ENCODE data around the gene ITIH2. TPM values are rescaled to one million over a fixed set of nuclear protein-coding genes. Genes with fewer than 3 reads are reported as not detected.
"Not testable (repeated sequence)": the region's sequence is repeated elsewhere in the genome, so short reads cannot be mapped to it uniquely, and the experiment has no call there.

Gene ITIH2
- polyA plus RNA-seq, 3 donors: not detected

- H3K27me3 ChIP-seq (ENCODE audit: control insufficient read depth in 2 of 2, insufficient read depth in 2 of 2, low read length in 2 of 2): peaks cover 0 to 5% of the 10 kb centered on the region in 2 donors
- no peak overlapping the region for H3K4me3 Mint-ChIP-seq
- intact Hi-C loops (cut with micrococcal nuclease): no loop called here
These were observed 7.3 kb downstream of the ITIH2 start for GRCh38 chr10:7710446-7710845.

DNA sequence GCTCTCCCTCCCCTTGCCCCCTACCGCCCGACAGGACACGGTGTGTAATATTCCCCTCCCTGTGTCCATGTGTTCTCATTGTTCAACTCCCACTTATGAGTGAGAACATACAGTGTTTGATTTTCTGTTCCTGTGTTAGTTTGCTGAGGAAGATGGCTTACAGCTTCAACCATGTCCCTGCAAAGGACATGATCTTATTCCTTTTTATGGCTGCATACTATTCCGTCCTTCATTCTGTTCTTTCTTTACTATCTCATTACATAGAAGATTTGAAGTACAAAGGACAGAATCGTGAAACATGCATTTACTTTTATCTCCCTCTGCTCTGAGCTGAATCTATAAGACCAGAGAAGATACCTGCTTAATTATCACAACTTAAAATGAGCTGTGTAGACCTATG, 8.0 kb downstream of the ITIH2 start:
- 100% methylated on average over 1 of the region's 5 CpGs for WGBS (ENCODE audit: insufficient coverage)
- DNase-seq: not testable (repeated sequence)

More at GRCh38 chr10:7710446-7710845, 7.3 kb downstream of the ITIH2 start:
- no peak overlapping the region for H3K9ac ChIP-seq (ENCODE audit: insufficient read depth, low read length, poor library complexity, severe bottlenecking)
- no peak overlapping the region for H3K27ac Mint-ChIP-seq
- no peak overlapping the region for H3K4me3 ChIP-seq (replicated peaks in 1 of 3; ENCODE audit: low read depth in 2 of 3, low read length in 3 of 3)
- H3K4me1 Mint-ChIP-seq: no peaks in the 10 kb centered on the region
- H3K27me3 Mint-ChIP-seq (ENCODE audit: low read depth in 3 of 3): peaks cover 3 to 17% (median 5%) of the 10 kb centered on the region in 3 donors
- peaks cover 0 to 4% (median 0%) of the 10 kb centered on the region in 7 donors for H3K9me3 Mint-ChIP-seq
- H4K20me1 ChIP-seq (ENCODE audit: insufficient read depth, low read length): no peaks in the 10 kb centered on the region
- H3K4me2 ChIP-seq (replicated peaks; ENCODE audit: extremely low read depth, low read length, poor library complexity, severe bottlenecking): no peak overlapping the region
- H3K36me3 Mint-ChIP-seq: no peaks in the 10 kb centered on the region
- WGBS (ENCODE audit: insufficient coverage): 71% methylated on average over 1 of the region's 1 CpG
- H3K4me1 ChIP-seq (ENCODE audit: control insufficient read depth in 1 of 2, insufficient read depth in 2 of 2, low read length in 2 of 2): no peaks in the 10 kb centered on the region
- no peaks in the 10 kb centered on the region for H3K79me2 ChIP-seq (ENCODE audit: insufficient read depth, low read length)
- no peak overlapping the region for H2AFZ ChIP-seq (ENCODE audit: insufficient read depth, low read depth, low read length, poor library complexity, severe bottlenecking)
- no peak for DNase-seq
- no peaks in the 10 kb centered on the region for H3K9me3 ChIP-seq (replicated peaks in 1 of 2; ENCODE audit: control insufficient read depth in 1 of 2, insufficient read depth in 1 of 2, low read length in 2 of 2)
- TF ChIP-seq, protein P1, sequence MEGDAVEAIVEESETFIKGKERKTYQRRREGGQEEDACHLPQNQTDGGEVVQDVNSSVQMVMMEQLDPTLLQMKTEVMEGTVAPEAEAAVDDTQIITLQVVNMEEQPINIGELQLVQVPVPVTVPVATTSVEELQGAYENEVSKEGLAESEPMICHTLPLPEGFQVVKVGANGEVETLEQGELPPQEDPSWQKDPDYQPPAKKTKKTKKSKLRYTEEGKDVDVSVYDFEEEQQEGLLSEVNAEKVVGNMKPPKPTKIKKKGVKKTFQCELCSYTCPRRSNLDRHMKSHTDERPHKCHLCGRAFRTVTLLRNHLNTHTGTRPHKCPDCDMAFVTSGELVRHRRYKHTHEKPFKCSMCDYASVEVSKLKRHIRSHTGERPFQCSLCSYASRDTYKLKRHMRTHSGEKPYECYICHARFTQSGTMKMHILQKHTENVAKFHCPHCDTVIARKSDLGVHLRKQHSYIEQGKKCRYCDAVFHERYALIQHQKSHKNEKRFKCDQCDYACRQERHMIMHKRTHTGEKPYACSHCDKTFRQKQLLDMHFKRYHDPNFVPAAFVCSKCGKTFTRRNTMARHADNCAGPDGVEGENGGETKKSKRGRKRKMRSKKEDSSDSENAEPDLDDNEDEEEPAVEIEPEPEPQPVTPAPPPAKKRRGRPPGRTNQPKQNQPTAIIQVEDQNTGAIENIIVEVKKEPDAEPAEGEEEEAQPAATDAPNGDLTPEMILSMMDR (IDR thresholded peaks at IDR 0.05): no peak
- no peak overlapping the region for H3K27ac ChIP-seq (ENCODE audit: low read depth in 1 of 2, low read length in 2 of 2)
- no peaks in the 10 kb centered on the region for H3K36me3 ChIP-seq (replicated peaks in 1 of 2; ENCODE audit: control insufficient read depth in 1 of 2, insufficient read depth in 2 of 2, low read length in 2 of 2)

More for the DNA sequence above, 8.0 kb downstream of the ITIH2 start:
- H3K36me3 ChIP-seq (replicated peaks in 1 of 2; ENCODE audit: control insufficient read depth in 1 of 2, insufficient read depth in 2 of 2, low read length in 2 of 2); H2AFZ ChIP-seq (ENCODE audit: insufficient read depth, low read depth, low read length, poor library complexity, severe bottlenecking); H3K27ac ChIP-seq (ENCODE audit: low read depth in 1 of 2, low read length in 2 of 2); H3K79me2 ChIP-seq (ENCODE audit: insufficient read depth, low read length); H3K4me3 ChIP-seq (replicated peaks in 1 of 3; ENCODE audit: low read depth in 2 of 3, low read length in 3 of 3); H4K20me1 ChIP-seq (ENCODE audit: insufficient read depth, low read length); H3K9me3 ChIP-seq (replicated peaks in 1 of 2; ENCODE audit: control insufficient read depth in 1 of 2, insufficient read depth in 1 of 2, low read length in 2 of 2); H3K27ac Mint-ChIP-seq; H3K9ac ChIP-seq (ENCODE audit: insufficient read depth, low read length, poor library complexity, severe bottlenecking); H3K4me1 ChIP-seq (ENCODE audit: control insufficient read depth in 1 of 2, insufficient read depth in 2 of 2, low read length in 2 of 2); H3K4me3 Mint-ChIP-seq; H3K9me3 Mint-ChIP-seq; H3K4me1 Mint-ChIP-seq; H3K4me2 ChIP-seq (replicated peaks; ENCODE audit: extremely low read depth, low read length, poor library complexity, severe bottlenecking); H3K27me3 ChIP-seq (ENCODE audit: control insufficient read depth in 2 of 2, insufficient read depth in 2 of 2, low read length in 2 of 2); H3K36me3 Mint-ChIP-seq; intact Hi-C loops (cut with micrococcal nuclease): not testable (repeated sequence)
- H3K27me3 Mint-ChIP-seq (ENCODE audit: low read depth in 3 of 3): peaks cover 3 to 15% (median 4%) of the 10 kb centered on the region in 3 donors

All from CD14-positive monocyte (primary cell).